Hematopoietic multipotent progenitor cell treated with erythropoietin and hydrocortisone succinate and interleukin-3 and kit ligand, for 4 days (in vitro differentiated cells): Measurements from ENCODE around the gene ZNF718.
"Not testable (repeated sequence)": the region's sequence is repeated elsewhere in the genome, so short reads cannot be mapped to it uniquely, and the experiment has no call there.

Experiments used
- DNase-seq: peaks from one replicate; pipeline ENCODE4 v3.0.0-alpha.2; 2015

Gene ZNF718

DNA sequence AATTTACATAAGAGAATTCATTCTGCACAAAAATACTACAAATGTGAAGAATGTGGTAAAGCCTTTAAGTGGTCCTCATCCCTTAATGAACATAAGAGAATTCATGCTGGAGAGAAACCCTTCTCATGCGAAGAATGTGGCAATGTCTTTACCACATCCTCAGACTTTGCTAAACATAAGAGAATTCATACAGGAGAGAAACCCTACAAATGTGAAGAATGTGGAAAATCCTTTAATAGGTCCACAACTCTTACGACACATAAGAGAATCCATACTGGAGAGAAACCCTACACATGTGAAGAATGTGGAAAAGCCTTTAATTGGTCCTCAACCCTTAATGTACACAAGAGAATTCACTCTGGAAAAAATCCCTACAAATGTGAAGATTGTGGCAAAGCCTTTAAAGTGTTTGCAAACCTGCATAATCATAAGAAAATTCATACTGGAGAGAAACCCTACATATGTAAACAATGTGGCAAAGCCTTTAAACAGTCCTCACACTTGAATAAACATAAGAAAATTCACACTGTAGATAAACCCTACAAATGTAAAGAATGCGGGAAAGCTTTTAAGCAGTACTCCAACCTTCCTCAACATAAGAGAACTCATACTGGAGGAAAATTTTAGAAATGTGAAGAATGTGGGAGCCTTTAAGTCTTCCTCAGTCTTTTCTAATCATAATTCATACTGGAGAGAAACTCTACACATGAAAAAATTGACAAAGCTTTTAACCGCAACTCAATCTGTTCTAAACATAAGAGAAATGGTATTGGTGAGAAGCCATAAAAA lies 37.4 kb downstream of the ZNF718 start:
- DNase-seq: peak; percentile 12

DNA sequence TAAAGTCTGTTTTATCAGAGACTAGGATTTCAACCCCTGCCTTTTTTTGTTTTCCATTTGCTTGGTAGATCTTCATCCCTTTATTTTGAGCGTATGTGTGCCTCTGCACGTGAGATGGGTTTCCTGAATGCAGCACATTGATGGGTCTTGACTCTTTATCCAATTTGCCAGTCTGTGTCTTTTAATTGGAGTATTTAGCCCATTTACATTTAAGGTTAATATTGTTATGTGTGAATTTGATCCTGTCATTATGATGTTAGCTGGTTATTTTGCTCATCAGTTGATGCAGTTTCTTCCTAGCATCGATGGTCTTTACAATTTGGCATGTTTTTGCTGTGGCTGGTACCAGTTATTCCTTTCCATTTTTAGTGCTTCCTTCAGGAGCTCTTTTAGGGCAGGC lies 45.3 kb downstream of the ZNF718 start:
- not testable (repeated sequence) for DNase-seq

- DNase-seq: not testable (repeated sequence)
Measured at GRCh38 chr4:171318-171717, 47.0 kb downstream of the ZNF718 start.

DNA sequence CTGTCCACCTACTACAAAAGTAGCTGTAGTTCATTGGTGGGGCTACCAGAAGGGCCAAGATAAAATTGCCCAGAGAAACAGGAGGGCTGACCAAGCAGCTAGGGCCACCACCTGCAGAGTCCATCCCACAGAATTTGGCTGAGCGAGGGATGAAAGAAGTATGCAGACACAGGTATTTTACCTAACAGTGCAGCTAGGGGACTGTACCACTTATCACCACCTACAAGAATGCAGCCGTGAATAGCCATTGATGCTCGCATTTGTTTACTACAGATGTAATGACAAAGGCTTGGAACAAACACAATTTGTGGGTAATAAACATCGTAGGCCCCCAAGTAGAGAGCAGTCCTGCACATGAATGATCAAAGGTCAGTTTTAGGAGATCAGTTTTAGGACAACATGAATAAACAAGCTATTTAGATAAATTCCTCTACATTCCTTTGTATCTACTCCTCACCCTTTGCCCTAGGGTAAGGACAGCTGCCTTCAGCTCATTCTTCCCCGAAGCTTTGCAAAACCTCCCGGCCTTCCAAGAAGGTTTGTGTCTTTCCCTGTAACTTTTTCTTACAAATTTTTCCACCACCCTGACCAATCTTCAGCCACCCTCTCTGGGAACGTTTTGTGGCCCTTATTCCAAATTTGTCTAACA lies 49.5 kb downstream of the ZNF718 start:
- DNase-seq: no peak

DNA sequence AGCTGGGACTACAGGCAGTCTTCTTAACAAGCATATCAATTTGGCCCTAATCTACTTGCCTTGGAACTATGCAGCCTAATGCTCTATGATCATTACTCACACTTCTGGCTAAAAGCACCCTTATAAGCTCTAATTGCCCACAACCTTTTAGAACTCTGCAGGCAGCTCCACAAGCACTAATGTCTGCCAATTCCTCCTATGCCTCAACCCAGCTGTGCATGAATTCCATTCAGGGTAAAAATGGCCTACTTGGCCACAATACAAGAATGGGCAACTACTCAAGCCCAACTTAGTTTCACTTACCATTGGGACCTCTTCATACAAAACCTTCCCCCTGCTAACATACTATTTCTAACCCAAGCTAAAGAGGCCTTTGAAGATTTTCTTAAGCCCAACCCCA lies 51.7 kb downstream of the ZNF718 start:
- no peak for DNase-seq

GRCh38 chr4:176995-177394 lies 52.7 kb downstream of the ZNF718 start:
- DNase-seq: no peak

GRCh38 chr4:182225-182624 lies 57.9 kb downstream of the ZNF718 start:
- not testable (repeated sequence) for DNase-seq

- DNase-seq: no peak
Measured at GRCh38 chr4:188091-188490, 63.8 kb downstream of the ZNF718 start.

- DNase-seq: peak; percentile 74
Measured at GRCh38 chr4:195159-195558, 70.9 kb downstream of the ZNF718 start.

DNA sequence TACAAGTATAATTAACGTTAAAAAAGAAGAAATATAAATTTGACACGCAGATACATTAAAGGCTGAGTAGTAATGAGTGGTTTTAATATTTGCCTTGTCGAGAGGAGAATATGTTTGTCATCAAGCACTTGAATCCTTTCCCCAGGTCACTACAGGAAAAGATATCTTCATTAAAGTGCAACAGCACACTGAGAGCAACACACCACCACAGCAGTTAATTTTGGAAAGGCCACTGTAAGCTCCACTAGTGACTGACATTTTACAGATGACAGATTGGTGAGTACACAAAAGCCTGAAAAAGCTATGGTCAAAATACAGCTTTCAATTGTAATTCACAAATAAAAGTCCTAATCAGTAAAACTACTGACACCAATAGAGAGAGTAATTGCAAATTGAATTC lies 76.6 kb downstream of the ZNF718 start:
- DNase-seq: no peak

DNA sequence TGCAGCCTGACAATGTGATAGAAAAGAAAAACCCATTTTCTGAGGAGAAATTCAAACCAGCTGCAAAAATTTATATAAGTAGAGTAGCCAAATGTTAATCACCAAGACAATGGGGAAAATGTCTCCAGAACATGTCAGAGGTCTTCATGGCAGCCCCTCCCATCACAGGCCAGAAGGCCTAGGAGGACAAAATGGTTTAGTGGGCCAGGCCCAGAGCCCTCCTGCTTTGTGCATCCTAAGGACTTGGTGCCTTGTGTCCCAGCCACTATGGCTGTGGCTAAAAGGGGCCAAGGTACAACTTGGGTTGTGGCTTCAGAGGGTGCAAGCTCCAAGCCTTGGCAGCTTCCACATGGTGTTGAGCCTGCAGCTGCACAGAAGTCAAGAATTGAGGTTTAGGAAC lies 78.5 kb downstream of the ZNF718 start:
- DNase-seq: not testable (repeated sequence)

DNA sequence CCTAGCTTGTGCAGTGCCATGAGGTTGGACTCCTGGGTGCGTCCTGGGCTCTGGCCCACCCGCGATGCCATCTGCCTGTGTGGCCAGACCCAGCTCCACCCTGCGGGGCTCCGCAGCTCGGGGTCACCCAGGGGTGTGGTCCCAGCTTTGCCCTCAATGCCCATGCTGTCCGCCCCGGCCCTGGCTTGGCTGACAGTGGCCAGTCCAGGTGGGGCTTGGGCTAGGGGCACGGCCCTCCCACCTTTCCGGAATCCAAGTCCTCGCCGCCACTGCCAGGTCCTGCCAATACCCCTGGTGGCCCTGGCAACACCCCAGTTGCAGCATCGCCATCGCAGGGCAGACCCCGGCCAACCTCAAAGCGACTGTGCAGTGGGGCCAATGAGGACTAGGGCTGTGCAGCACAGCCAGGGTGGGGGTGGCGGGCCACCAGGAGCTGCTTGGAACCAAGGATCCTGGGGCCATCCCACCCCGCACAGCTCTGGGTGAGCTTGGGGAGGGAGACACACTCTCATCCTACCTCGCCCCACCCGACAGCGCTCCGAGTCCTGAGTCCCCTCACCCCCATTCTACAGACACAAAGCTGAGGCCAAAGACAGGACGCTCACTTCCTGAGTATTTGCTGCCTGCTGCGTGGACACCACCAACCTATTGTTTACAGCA lies 80.9 kb downstream of the ZNF718 start:
- DNase-seq: no peak

DNA sequence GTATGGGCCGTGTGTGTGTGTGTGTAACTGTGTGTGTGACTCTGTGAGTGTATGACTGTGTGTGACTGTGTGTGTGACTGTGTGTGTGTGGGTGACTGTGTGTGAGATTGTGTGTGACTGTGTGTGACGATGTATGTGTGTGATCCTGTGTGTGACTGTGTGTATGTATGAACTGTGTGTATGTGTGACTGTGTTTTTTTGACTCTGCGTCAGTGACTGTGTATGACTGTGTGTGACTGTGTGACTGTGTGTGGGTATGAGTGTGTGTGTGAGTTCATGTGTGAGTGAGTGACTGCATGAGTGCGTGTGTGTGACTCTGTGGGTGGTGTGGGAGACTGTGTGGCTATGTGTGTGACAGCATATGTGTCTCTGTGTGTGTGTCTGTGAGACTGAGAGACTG lies 81.8 kb downstream of the ZNF718 start:
- DNase-seq: no peak

- DNase-seq: peak; percentile 58
Measured at GRCh38 chr4:208416-209096, 84.3 kb downstream of the ZNF718 start.

- DNase-seq: peak; percentile 32
Measured at GRCh38 chr4:211033-211511, 86.8 kb downstream of the ZNF718 start.

DNA sequence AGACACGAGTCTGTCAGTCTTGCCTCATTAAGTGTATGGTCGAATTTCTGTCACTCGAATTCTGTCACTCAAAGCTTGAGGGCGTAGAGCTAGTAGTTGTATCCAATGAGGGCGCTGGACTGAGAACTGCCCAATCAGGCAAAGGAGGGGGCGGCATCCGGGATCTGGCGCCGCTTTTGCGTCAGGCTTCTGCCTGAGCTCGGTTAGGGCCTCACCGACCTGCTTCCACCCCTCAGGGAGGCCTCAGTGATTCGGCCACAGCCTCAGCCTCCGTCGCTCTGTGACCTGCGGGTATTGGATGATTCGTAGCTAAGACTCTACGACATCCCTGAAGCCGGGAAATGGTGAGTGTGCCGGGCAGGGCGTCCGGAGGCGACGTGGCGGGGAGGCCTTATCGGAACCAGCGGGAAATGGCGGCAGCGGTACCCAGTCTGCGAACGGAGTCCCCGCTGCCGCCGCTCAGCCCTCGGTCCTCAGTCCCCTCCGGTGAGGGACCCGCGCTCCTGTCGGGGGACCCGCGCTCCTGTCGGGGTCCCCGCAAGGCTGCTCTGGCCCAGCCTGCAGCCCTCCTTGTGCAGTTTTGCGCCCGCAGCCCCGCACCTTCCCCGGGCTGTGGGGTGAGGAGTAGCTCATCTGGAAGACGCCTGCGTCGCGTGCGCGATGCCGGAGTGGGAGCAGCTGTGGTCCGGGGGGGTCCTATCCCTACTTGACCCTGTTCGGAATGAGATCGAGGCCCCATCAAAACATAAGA lies 88.3 kb downstream of the ZNF718 start:
- DNase-seq: peak; percentile 37

- DNase-seq: not testable (repeated sequence)
Measured at GRCh38 chr4:213189-213535, 88.9 kb downstream of the ZNF718 start.
